Activated T-helper 1 cell treated with anti-CD3 and anti-CD28 coated beads, Interleukin-2, amount 50 U/mL, for 16 hours (primary cell): ENCODE data around the gene DGCR2.
"Not testable (repeated sequence)": the region's sequence is repeated elsewhere in the genome, so short reads cannot be mapped to it uniquely, and the experiment has no call there.

Experiments
- DNase-seq, 2 donors: peaks; one replicate each; pipeline ENCODE4 v3.0.0-alpha.2; 2020; ENCODE audit warnings: low read depth in 1 of 2, low spot score in 1 of 2

The DGCR2 gene

GRCh38 chr22:19122143-19122751 is at the start of gene DGCR2:
DGCR2 (minus strand) TSS chr22:19122412; CDS start chr22:19122206, 206 bp downstream.
- peak; percentile 93 to 95 for DNase-seq

- DNase-seq, result no peak
Observed at GRCh38 chr22:19169947-19170318, 47.7 kb upstream of the DGCR2 start.

- DNase-seq, result no peak
Observed at GRCh38 chr22:19169002-19169946, 47.1 kb upstream of the DGCR2 start.

- no peak for DNase-seq
Observed at GRCh38 chr22:19168088-19168890, 46.1 kb upstream of the DGCR2 start.

GRCh38 chr22:19167106-19167869 is 45.1 kb upstream of the DGCR2 start:
- no peak for DNase-seq

- no peak for DNase-seq
Observed at GRCh38 chr22:19166421-19166820, 44.2 kb upstream of the DGCR2 start.

GRCh38 chr22:19164425-19164824 is 42.2 kb upstream of the DGCR2 start:
- no peak for DNase-seq

GRCh38 chr22:19158649-19159048 is 36.4 kb upstream of the DGCR2 start:
- DNase-seq, result not testable (repeated sequence)

GRCh38 chr22:19156109-19156508 is 33.9 kb upstream of the DGCR2 start:
- not testable (repeated sequence) for DNase-seq

- DNase-seq, result no peak
Observed at GRCh38 chr22:19152942-19153883, 31.0 kb upstream of the DGCR2 start.

GRCh38 chr22:19151329-19152191 is 29.3 kb upstream of the DGCR2 start:
- DNase-seq, result no peak

- DNase-seq, result no peak
Observed at GRCh38 chr22:19150482-19151328, 28.5 kb upstream of the DGCR2 start.

GRCh38 chr22:19149991-19150390 is 27.8 kb upstream of the DGCR2 start, which contains the start of gene GSC2:
GSC2 (minus strand) TSS chr22:19150292; CDS start chr22:19150283, 9 bp downstream.
- no peak for DNase-seq

GRCh38 chr22:19149047-19149883 is 27.1 kb upstream of the DGCR2 start:
- no peak for DNase-seq

- no peak for DNase-seq
Observed at GRCh38 chr22:19148417-19149046, 26.3 kb upstream of the DGCR2 start.

GRCh38 chr22:19147195-19147780 is 25.1 kb upstream of the DGCR2 start:
- no peak for DNase-seq
